TTC549 (cell line): Measurements from ENCODE around the gene UCK1.

ENCODE experiments used
- FAIRE-seq: peaks from 2 replicates; lab custom pipeline; 2012; peaks lifted over from hg19 to GRCh38; lab: Jason Lieb, UNC

Gene UCK1

DNA sequence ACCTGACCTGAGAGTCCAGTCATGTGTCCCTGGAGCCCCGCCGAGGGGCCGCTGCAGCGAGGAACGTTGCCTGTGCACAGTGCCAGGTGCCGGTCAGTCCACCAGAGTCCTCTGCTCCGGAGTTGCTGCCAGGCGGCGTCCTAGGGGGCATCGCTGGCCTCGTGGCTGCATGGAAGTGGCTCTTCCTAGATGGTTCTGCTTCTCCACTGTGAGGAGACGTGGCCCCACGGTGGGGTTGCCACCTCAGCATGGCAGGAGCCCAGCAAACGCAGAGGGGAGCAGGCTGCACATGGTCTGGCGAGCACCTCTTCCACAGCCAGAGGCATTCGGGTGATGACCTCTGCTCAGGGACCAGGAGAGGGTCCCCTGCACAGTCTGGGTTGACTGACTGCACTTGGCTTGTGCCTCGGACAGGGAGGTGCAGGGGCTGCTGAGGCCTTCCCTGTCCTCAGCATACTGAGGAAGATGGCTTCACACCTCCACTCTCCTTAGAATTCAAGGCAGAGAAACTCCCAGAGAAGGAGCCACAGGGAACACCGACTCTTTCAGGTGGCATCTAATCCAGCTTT lies 54.2 kb downstream of the UCK1 start:
- FAIRE-seq, result no peak

- no peak for FAIRE-seq
Measured at GRCh38 chr9:131475956-131476776, 54.9 kb downstream of the UCK1 start.

- no peak for FAIRE-seq
Measured at GRCh38 chr9:131475111-131475955, 55.7 kb downstream of the UCK1 start.

DNA sequence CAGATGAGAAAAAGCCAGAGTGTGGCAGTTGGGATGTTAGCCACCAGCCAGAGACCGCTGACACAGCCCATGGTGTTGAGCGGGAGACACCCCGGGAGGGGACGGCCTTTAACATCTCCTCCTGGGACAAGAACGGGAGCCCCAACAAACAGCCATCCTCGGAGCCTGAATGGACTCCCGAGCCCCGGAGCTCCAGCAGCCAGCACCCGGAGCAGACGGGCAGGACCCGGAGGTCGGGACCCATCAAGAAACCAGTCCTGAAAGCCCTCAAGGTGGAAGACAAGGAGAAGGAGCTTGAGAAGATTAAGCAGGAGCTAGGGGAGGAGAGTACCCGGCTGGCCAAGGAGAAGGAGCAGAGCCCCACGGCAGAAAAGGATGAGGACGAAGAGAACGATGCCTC lies 56.4 kb downstream of the UCK1 start:
- no peak for FAIRE-seq

- no peak for FAIRE-seq
Measured at GRCh38 chr9:131473891-131474290, 57.2 kb downstream of the UCK1 start.
